GM21529 (cell line): ENCODE data around the gene CGAS.
"Not testable (repeated sequence)": the region's sequence is repeated elsewhere in the genome, so short reads cannot be mapped to it uniquely, and the experiment has no call there.

Experiments used
- ATAC-seq: cut with Tn5 transposase; IDR thresholded peaks from one replicate; pipeline ENCODE4 v1.9.1; 2021; ENCODE audit not compliant: unreplicated experiment

CGAS gene

DNA sequence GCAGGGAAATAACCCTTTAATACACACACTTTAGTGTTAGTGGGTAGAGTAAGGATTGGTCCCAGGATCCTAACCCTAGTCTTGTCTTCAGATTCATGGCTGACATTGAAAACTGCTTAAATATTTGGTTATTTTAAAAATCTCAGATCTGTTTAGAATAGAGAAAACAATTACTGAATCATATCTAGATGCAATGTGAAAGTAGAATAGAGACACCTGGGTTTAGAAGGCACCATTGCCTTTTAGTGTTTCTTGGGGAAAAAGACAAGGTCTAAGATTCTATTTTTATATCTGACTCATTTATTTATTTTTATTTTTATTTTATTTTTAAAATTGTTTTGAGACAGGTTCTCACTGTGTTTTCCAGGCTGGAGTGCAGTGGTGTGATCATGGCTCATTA lies 51.4 kb downstream of the CGAS start:
- ATAC-seq: no peak

DNA sequence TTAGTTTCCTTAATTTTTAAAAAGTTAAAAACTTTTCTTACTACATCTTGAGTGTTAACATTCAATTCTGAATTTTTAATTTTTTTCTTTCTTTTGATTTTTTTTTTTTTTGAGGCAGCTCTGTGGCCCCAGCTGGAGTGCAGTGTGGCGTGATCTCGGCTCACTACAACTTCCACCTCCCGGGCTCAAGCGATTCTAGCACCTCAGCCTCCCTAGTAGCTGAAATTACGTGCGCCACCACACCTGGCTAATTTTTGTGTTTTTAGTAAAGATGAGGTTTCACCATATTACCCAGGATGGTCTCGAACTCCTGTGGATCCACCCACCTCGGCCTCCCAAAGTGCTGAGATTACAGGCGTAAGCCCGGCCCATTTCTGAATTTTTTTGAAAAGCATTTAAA lies 56.2 kb downstream of the CGAS start:
- ATAC-seq: no peak

DNA sequence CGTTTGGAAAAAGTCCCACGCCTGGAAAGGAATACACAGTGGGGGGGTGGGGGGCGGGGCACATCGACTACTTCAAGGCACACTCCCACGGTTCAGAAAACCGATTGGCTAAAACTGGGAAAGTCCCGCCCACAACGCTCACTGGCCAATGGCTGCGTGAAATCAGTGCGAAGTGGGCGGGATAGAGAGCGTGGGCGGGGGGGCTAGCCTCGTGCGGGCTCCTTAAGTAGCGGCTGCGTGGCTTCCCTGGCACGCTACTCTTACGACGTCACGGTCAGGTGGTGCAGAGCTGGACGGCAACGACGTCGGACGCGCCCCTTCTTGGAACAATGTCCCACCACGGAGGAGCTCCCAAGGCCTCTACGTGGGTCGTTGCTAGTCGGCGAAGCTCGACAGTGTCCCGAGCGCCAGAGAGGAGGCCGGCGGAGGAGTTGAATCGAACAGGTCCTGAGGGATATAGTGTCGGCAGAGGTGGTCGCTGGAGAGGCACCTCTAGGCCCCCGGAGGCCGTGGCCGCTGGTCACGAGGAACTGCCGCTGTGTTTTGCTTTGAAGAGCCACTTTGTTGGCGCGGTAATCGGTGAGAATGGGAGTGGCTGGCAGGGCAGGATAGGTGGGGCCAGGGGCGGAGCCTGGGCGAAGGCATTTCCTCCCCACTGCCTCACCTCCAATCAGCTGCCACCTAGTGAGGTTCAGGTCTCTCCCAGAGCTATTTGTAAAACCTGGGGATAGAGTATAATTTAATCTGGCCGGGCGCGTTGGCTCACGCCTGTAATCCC lies 57.3 kb downstream of the CGAS start, which contains the start of gene DDX43:
Gene DDX43, plus strand, starts transcription at position 252 of the 778 bp plus-strand sequence. Its CDS starts 78 bp downstream, at position 330.
- ATAC-seq: no peak

DNA sequence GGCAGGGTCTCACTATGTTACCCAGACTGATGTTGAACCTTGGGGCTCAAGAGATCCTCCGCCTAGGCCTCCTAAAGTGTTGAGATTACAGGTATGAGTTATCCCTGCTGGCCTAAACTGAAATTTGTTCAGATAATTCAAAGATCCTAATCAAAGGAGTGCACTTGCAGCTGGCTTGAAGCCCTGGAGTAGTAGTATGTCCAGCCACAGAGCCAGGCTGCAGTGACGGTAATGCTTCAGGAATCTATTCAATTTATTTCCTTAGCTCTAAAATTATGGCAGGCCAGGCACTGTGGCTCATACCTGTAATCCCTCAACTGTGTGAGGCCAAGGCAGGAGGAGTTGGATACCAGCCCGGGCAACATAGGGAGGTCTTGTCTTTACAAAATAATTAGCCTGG lies 58.8 kb downstream of the CGAS start:
- ATAC-seq: no peak

DNA sequence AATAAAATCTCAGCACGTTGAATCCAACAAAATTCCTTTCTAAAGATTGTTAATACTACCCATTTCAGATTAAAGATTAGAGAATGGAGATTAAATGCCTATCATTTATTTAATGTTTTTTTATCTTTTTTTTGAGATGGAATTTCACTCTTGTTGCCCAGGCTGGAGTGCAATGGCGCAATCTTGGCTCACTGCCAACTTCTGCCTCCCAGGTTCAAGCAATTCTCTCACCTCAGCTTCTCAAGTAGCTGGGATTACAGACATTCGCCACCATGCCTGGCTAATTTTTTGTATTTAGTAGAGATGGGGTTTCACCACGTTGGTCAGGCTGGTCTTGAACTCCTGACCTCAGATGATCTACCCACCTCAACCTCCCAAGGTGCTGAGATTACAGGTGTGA lies 59.9 kb downstream of the CGAS start:
- not testable (repeated sequence) for ATAC-seq

DNA sequence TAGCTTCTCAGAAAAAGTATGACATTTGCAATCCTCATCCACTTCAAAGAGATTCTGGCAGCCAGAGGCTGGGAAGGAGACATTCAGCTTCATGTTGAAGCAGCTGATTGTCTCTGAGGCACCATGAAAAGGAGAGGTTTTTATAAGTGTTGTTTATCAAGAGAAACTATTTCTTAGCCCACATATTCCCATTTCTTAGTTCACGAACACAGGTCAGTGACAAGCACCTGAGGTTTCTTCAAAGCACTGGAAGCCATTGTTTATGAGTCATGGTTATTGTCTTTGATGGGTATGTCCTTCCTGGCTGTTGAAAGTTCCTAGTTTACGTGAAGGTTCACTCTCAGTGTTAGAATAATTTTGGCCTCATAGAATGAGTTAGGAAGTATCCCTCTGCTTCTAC lies 60.4 kb downstream of the CGAS start:
- ATAC-seq: no peak

DNA sequence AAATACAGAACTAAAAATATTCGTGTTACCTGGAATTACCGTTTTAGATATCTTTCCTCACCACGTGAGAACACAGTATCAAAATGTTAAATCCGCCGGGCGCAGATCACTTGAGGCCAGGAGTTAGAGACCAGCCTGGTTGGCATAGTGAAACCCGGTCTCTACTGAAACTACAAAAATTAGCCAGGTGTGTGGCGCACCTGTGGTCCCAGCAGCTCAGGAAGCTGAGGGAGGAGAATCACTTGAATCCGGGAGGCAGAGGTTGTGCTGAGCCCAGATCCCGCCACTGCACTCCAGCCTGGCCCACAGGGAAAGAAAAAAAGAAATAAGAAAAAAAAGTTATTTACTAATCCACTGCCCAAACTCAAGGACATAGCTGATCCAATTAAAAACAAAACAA lies 62.2 kb downstream of the CGAS start:
- ATAC-seq: no peak

DNA sequence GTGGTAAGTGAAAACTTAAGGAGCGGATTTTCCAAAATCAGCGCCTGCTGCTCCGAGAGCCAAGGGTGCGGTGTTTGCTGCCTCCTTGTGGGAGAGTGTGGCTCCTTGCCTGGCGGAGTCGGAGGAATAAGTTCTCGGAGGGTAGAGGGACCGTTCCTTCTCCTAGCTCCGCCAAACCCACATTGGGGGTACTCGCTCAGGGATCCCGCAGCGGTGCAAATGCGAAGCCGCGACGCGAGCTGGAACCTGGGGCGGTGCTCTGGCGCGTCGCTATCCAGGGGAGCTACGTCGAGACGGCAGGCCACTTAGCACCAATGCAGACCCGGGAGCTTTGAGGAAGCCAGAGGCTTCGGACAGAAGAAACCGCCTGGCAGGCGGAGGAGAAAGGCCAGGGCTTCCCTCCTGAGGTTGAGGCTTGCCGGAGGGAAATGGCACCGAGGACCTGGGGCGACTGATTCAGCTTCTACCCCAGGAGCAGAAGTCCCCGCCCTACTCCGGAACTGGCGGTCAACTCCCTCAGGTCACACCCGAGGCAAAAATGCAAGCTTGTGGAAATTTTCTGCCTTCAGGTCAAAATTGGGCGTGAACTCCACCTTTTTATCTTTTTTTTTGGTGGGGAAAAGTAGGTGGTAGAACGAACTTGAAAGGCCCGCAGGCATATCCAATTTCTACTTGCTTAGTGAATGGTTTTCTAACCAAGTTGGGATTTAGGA lies 63.1 kb downstream of the CGAS start:
- peak; percentile 86 for ATAC-seq

DNA sequence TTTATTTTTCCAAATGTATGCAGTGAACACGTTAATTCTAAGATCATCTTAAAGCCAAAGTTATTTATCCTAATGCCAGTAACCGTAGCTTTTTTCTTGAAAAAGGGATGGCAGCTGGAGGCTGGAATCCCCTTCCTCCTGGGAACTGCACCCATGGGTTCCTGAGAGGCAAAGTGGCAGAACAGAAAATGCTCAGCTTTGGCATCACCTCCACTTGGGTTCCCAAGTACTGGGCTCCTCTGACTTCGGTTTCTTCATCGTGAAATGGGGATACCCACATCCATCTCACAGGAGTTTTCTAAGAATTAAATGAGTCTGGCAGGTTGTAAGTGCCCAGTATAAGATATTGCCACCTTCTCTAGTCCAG lies 63.7 kb downstream of the CGAS start:
- ATAC-seq: peak; percentile 24

DNA sequence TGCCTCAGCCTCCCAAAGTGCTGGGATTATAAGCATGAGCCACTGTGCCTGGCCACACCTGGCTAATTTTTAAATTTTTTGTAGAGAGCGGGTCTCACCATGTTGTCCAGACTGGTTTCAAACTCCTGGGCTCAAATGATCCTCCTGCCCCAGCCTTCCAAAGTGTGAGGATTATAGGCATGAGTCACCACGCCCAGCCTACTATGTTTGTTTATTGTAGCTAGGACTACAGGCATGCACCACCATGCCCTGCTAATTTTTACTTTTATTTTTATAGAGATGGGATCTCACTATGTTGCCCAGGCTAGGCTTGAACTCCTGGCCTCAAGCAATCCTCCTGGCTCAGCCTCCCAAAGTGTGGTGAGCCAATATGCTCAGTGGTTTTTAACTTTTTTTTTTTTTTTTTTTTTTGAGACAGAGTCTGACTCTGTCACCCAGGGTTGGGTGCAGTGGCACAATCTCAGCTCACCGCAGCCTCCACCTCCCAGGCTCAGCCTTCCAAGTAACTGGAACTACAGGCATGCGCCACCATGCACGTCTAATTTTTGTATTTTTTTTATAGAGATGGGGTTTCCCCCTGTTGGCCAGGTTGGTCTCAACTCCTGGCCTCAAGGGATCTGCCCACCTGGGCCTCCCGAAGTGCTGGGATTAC lies 69.5 kb downstream of the CGAS start:
- ATAC-seq: no peak

DNA sequence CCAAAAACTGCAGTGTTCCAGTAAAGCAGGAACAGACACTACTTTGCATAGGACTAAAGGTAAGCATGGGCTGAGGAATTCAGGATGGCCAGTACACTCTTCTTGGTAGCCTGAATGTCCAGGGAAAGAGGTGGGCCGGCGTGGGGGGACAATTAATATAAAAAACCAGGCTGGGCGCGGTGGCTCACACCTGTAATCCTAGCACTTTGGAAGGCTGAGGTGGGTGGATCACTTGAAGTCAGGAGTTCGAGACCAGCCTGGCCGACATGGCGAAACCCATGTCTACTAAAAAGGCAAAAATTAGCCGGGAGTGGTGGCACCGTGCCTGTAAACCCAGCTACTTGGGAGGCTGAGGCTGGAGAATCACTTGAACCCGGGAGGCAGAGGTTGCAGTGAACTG lies 70.6 kb downstream of the CGAS start:
- ATAC-seq: not testable (repeated sequence)

DNA sequence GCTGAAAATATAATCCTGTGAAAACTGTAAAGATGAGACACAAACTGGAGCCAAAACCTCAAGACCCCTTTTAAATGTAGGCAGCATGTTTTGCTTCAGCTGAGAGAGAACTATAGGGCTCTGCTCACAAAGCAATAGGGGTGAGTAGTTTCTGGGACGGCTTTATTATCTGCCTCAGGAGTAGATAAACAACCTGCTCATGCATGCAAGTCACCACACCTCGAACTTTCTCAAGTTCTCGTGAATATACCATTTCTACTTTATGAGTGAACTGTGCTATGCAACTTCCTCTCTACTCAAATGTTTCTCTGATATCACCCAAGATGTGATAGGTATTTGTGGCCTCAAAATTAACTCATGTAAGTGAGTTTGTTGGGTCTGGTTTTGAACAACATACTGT lies 74.9 kb downstream of the CGAS start:
- no peak for ATAC-seq

DNA sequence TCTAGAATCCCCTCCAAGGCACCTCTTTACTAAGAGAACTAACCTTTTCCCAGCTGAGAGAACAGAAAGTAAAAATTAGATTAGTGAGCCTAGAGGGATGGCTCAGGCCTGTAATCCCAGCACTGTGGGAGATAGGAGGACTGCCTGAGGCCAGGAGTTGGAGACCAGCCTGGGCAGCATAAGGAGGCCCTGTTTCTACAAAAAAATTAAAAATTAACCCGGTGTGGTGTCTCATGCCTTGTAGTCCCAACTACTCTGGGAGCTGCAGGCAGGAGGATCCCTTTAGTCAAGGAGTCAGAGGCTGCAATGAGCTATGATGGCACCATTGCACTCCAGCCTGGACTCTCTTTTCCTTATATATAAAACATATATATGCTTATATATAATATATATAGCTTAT lies 76.9 kb downstream of the CGAS start:
- ATAC-seq: no peak
